CD8-positive, alpha-beta memory T cell (primary cell): ENCODE data around the gene SDK1. TPM values are rescaled to one million over a fixed set of nuclear protein-coding genes. Genes with fewer than 3 reads are reported as not detected.

Experiments used
- CTCF ChIA-PET: fragments of 350-600 bp; sonication (Branson Sonifier 250); formaldehyde crosslinking; loops from one replicate; lab custom pipeline; 2021; ENCODE audit warnings: antibody characterized with exemption; lab: Charles Lee
- POLR2A ChIA-PET: fragments of 350-600 bp; sonication (Branson Sonifier 250); formaldehyde crosslinking; loops from one replicate; lab custom pipeline; 2021; ENCODE audit warnings: antibody characterized with exemption; lab: Charles Lee
- DNase-seq, 5 donors: peaks; one replicate each; pipeline versions ENCODE4 v3.0.0 to v3.0.0-alpha.2; 2020 to 2022; ENCODE audit warnings: mixed read lengths in 1 of 5
- H3K27ac ChIP-seq: one replicate; pipeline ENCODE4 v1.7.0; 2013; ENCODE audit warnings: low read depth, mild to moderate bottlenecking, low read length, moderate library complexity
- H3K27me3 ChIP-seq: 2 replicates; pipeline ENCODE4 v1.7.0; 2013; ENCODE audit warnings: low read length, mild to moderate bottlenecking; ENCODE audit not compliant: insufficient read depth, poor library complexity, severe bottlenecking
- H3K36me3 ChIP-seq: 2 replicates; pipeline ENCODE4 v1.7.0; 2013; ENCODE audit warnings: mild to moderate bottlenecking, low read length, moderate library complexity; ENCODE audit not compliant: insufficient read depth
- H3K4me1 ChIP-seq: 2 replicates; pipeline ENCODE4 v1.7.0; 2013; ENCODE audit warnings: mild to moderate bottlenecking, low read length, moderate library complexity; ENCODE audit not compliant: insufficient read depth
- H3K4me3 ChIP-seq: 2 replicates; pipeline ENCODE4 v1.7.0; 2013; ENCODE audit warnings: mild to moderate bottlenecking, low read length
- H3K9me3 ChIP-seq: 2 replicates; pipeline ENCODE4 v1.7.0; 2013; ENCODE audit warnings: mild to moderate bottlenecking, low read length
- H3K27ac Mint-ChIP-seq, 8 donors: one replicate each; pipeline ENCODE4 v1.8.0; 2020 to 2021; ENCODE audit warnings: mixed read lengths in 8 of 8, mild to moderate bottlenecking in 6 of 8, inconsistent platforms in 3 of 8, moderate library complexity in 3 of 8
- H3K27me3 Mint-ChIP-seq, 2 donors: one replicate each; pipeline ENCODE4 v1.8.0; 2020 to 2021; ENCODE audit warnings: mixed read lengths in 2 of 2, mild to moderate bottlenecking in 1 of 2, moderate library complexity in 1 of 2
- H3K36me3 Mint-ChIP-seq, 3 donors: one replicate each; pipeline ENCODE4 v1.8.0; 2020 to 2021; ENCODE audit warnings: mixed read lengths in 3 of 3, inconsistent platforms in 1 of 3, mild to moderate bottlenecking in 1 of 3
- H3K4me1 Mint-ChIP-seq, 3 donors: one replicate each; pipeline ENCODE4 v1.8.0; 2020 to 2021; ENCODE audit warnings: mixed read lengths in 3 of 3, inconsistent platforms in 1 of 3, mild to moderate bottlenecking in 1 of 3
- H3K4me3 Mint-ChIP-seq, 7 donors: one replicate each; pipeline ENCODE4 v1.8.0; 2020 to 2021; ENCODE audit warnings: mixed read lengths in 7 of 7, mild to moderate bottlenecking in 6 of 7, moderate library complexity in 4 of 7, inconsistent platforms in 2 of 7
- H3K9me3 Mint-ChIP-seq, 5 donors: one replicate each; pipeline ENCODE4 v1.8.0; 2020 to 2022; ENCODE audit warnings: mixed read lengths in 5 of 5, mild to moderate bottlenecking in 3 of 5, moderate library complexity in 2 of 5, inconsistent platforms in 1 of 5
- polyA plus RNA-seq: library from polyadenylated mRNA; unstranded; fragments of 300-500 nt; fragmentation: Illumina TruSeq; gene quantifications from one replicate; pipeline ENCODE4 v1.2.3, GENCODE V29; 2021
- total RNA-seq, 2 experiments: library from RNA; stranded (reverse); gene quantifications; one replicate each; pipeline ENCODE4 v1.2.3, GENCODE V29; 2021

The SDK1 gene
- total and polyA plus RNA-seq, 3 experiments from 2014 or later: 0.04 TPM; not detected in 1

- Histone ChIP-seq H3K36me3 (no peaks in the 10 kb centered on the region), H3K4me3 (no peak overlapping the region), H3K27me3 (no peaks in the 10 kb centered on the region), H3K27ac (no peak overlapping the region), H3K4me1 (no peaks in the 10 kb centered on the region), H3K9me3 (no peaks in the 10 kb centered on the region)
- Mint-ChIP-seq H3K27ac (no peak overlapping the region), H3K27me3 (peaks cover 0 to 4% of the 10 kb centered on the region in 2 donors), H3K36me3 (no peaks in the 10 kb centered on the region), H3K9me3 (no peaks in the 10 kb centered on the region), H3K4me1 (no peaks in the 10 kb centered on the region), H3K4me3 (no peak overlapping the region)
- ChIA-PET POLR2A (no interaction called here), CTCF (no interaction called here)
- DNase-seq: no peak
Measured at GRCh38 chr7:4221043-4221442, 920.0 kb downstream of the SDK1 start.

- H3K9me3 Mint-ChIP-seq: no peaks in the 10 kb centered on the region
- Histone ChIP-seq H3K27ac (no peak overlapping the region), H3K9me3 (no peaks in the 10 kb centered on the region), H3K27me3 (no peaks in the 10 kb centered on the region), H3K36me3 (no peaks in the 10 kb centered on the region), H3K4me1 (no peaks in the 10 kb centered on the region), H3K4me3 (no peak overlapping the region)
- CTCF ChIA-PET: no interaction called here
- peaks cover 0 to 4% of the 10 kb centered on the region in 2 donors for H3K27me3 Mint-ChIP-seq
- no peak overlapping the region for H3K27ac Mint-ChIP-seq
- no peak overlapping the region for H3K4me3 Mint-ChIP-seq
- no peaks in the 10 kb centered on the region for H3K4me1 Mint-ChIP-seq
- POLR2A ChIA-PET: no interaction called here
- DNase-seq: no peak
- H3K36me3 Mint-ChIP-seq: no peaks in the 10 kb centered on the region
Measured at GRCh38 chr7:4222676-4223075, 921.6 kb downstream of the SDK1 start.

GRCh38 chr7:4225361-4225771 is 924.3 kb downstream of the SDK1 start:
- no peaks in the 10 kb centered on the region for H3K4me1 Mint-ChIP-seq
- Histone ChIP-seq H3K27me3 (no peaks in the 10 kb centered on the region), H3K4me1 (no peaks in the 10 kb centered on the region), H3K9me3 (no peaks in the 10 kb centered on the region), H3K27ac (no peak overlapping the region), H3K36me3 (no peaks in the 10 kb centered on the region), H3K4me3 (no peak overlapping the region)
- no peaks in the 10 kb centered on the region for H3K9me3 Mint-ChIP-seq
- POLR2A ChIA-PET: no interaction called here
- H3K4me3 Mint-ChIP-seq: no peak overlapping the region
- no peak for DNase-seq
- H3K27me3 Mint-ChIP-seq: peaks cover 0 to 4% of the 10 kb centered on the region in 2 donors
- no peak overlapping the region for H3K27ac Mint-ChIP-seq
- CTCF ChIA-PET: no interaction called here
- no peaks in the 10 kb centered on the region for H3K36me3 Mint-ChIP-seq

GRCh38 chr7:4225881-4226523 is 925.0 kb downstream of the SDK1 start:
- H3K9me3 Mint-ChIP-seq: no peaks in the 10 kb centered on the region
- peak overlapping the region in 1 of 8 donors; percentile 32 for H3K27ac Mint-ChIP-seq
- CTCF ChIA-PET: no interaction called here

GRCh38 chr7:4226524-4226882 is 925.5 kb downstream of the SDK1 start:
- Histone ChIP-seq H3K36me3 (no peaks in the 10 kb centered on the region), H3K4me3 (no peak overlapping the region), H3K9me3 (no peaks in the 10 kb centered on the region), H3K27me3 (no peaks in the 10 kb centered on the region), H3K27ac (no peak overlapping the region), H3K4me1 (no peaks in the 10 kb centered on the region)
- Mint-ChIP-seq H3K27ac (no peak overlapping the region), H3K36me3 (no peaks in the 10 kb centered on the region), H3K9me3 (no peaks in the 10 kb centered on the region), H3K4me1 (no peaks in the 10 kb centered on the region), H3K27me3 (peaks cover 0 to 4% of the 10 kb centered on the region in 2 donors), H3K4me3 (no peak overlapping the region)
- CTCF ChIA-PET: no interaction called here
- DNase-seq: no peak
- POLR2A ChIA-PET: no interaction called here

More at GRCh38 chr7:4225881-4226523, 925.0 kb downstream of the SDK1 start:
- Histone ChIP-seq H3K4me3 (no peak overlapping the region), H3K9me3 (no peaks in the 10 kb centered on the region), H3K27me3 (no peaks in the 10 kb centered on the region), H3K4me1 (no peaks in the 10 kb centered on the region), H3K36me3 (no peaks in the 10 kb centered on the region), H3K27ac (no peak overlapping the region)
- POLR2A ChIA-PET: no interaction called here
- H3K4me1 Mint-ChIP-seq: no peaks in the 10 kb centered on the region
- no peak overlapping the region for H3K4me3 Mint-ChIP-seq
- no peaks in the 10 kb centered on the region for H3K36me3 Mint-ChIP-seq
- peaks cover 0 to 4% of the 10 kb centered on the region in 2 donors for H3K27me3 Mint-ChIP-seq
- no peak for DNase-seq

- H3K4me3 Mint-ChIP-seq: no peak overlapping the region
- H3K36me3 Mint-ChIP-seq: no peaks in the 10 kb centered on the region
- no peak overlapping the region for H3K4me3 ChIP-seq
- no peaks in the 10 kb centered on the region for H3K4me1 Mint-ChIP-seq
- CTCF ChIA-PET: no interaction called here
- no peaks in the 10 kb centered on the region for H3K9me3 ChIP-seq
- no peaks in the 10 kb centered on the region for H3K27me3 ChIP-seq
- no peak overlapping the region for H3K27ac Mint-ChIP-seq
- no peak overlapping the region for H3K27ac ChIP-seq
- no peak for DNase-seq
- no peaks in the 10 kb centered on the region for H3K36me3 ChIP-seq
- POLR2A ChIA-PET: no interaction called here
- H3K4me1 ChIP-seq: no peaks in the 10 kb centered on the region
- no peaks in the 10 kb centered on the region for H3K9me3 Mint-ChIP-seq
- H3K27me3 Mint-ChIP-seq: peaks cover 0 to 4% of the 10 kb centered on the region in 2 donors
Measured at GRCh38 chr7:4227105-4228010, 926.3 kb downstream of the SDK1 start.

GRCh38 chr7:4230352-4230751 is 929.3 kb downstream of the SDK1 start:
- Mint-ChIP-seq H3K4me3 (no peak overlapping the region), H3K27ac (no peak overlapping the region), H3K4me1 (no peaks in the 10 kb centered on the region), H3K36me3 (no peaks in the 10 kb centered on the region), H3K27me3 (no peaks in the 10 kb centered on the region), H3K9me3 (no peaks in the 10 kb centered on the region)
- Histone ChIP-seq H3K27me3 (no peaks in the 10 kb centered on the region), H3K27ac (no peak overlapping the region), H3K9me3 (no peaks in the 10 kb centered on the region), H3K4me3 (no peak overlapping the region), H3K36me3 (no peaks in the 10 kb centered on the region), H3K4me1 (no peaks in the 10 kb centered on the region)
- CTCF ChIA-PET: no interaction called here
- POLR2A ChIA-PET: no interaction called here
- DNase-seq: no peak

GRCh38 chr7:4233146-4233545 is 932.1 kb downstream of the SDK1 start:
- no peak overlapping the region for H3K4me3 Mint-ChIP-seq
- H3K9me3 Mint-ChIP-seq: no peaks in the 10 kb centered on the region
- no peaks in the 10 kb centered on the region for H3K27me3 ChIP-seq
- no peaks in the 10 kb centered on the region for H3K36me3 Mint-ChIP-seq
- no peaks in the 10 kb centered on the region for H3K27me3 Mint-ChIP-seq
- H3K4me1 Mint-ChIP-seq: no peaks in the 10 kb centered on the region
- no peak overlapping the region for H3K4me3 ChIP-seq
- no peak overlapping the region for H3K27ac Mint-ChIP-seq
- ChIA-PET POLR2A (no interaction called here), CTCF (no interaction called here)
- no peaks in the 10 kb centered on the region for H3K4me1 ChIP-seq
- H3K9me3 ChIP-seq: no peaks in the 10 kb centered on the region
- no peak overlapping the region for H3K27ac ChIP-seq
- no peak for DNase-seq
- no peaks in the 10 kb centered on the region for H3K36me3 ChIP-seq
